GM23338 (cell line): ENCODE data around the gene MARCHF10. TPM values are rescaled to one million over a fixed set of nuclear protein-coding genes. Genes with fewer than 3 reads are reported as not detected.

Experiments
- ATAC-seq: fragments of 200-7000 bp; cut with Tn5 transposase; 3 replicates; pipeline ENCODE4 v1.9.1; 2020
- DNase-seq: peaks from one replicate; pipeline ENCODE4 v3.0.0-alpha.2; 2015; ENCODE audit warnings: low spot score
- H2AFZ ChIP-seq: fragments of 200-600 bp; sonication (generic); 2 replicates; pipeline ENCODE4 v1.8.0; 2016; ENCODE audit warnings: antibody characterized with exemption, mild to moderate bottlenecking, moderate library complexity
- H3F3A ChIP-seq: fragments of 200-600 bp; sonication (generic); replicated peaks from 2 replicates; pipeline ENCODE4 v1.8.0; 2017; ENCODE audit warnings: antibody characterized with exemption, mixed run types, low read depth
- H3K27ac ChIP-seq: fragments of 200-600 bp; sonication (generic); 2 replicates; pipeline ENCODE4 v1.6.1; 2016; ENCODE audit warnings: low read depth
- H3K27me3 ChIP-seq: fragments of 200-600 bp; sonication (generic); 2 replicates; pipeline ENCODE4 v1.8.0; 2016; ENCODE audit warnings: mild to moderate bottlenecking, mixed run types, moderate library complexity; ENCODE audit not compliant: insufficient read depth
- H3K36me3 ChIP-seq: fragments of 200-600 bp; sonication (generic); 2 replicates; pipeline ENCODE4 v1.8.0; 2016; ENCODE audit warnings: mild to moderate bottlenecking; ENCODE audit not compliant: insufficient read depth
- H3K4me1 ChIP-seq: fragments of 200-600 bp; sonication (generic); 2 replicates; pipeline ENCODE4 v1.8.0; 2016; ENCODE audit warnings: mild to moderate bottlenecking, moderate library complexity; ENCODE audit not compliant: insufficient read depth
- H3K4me2 ChIP-seq: fragments of 200-600 bp; sonication (generic); 2 replicates; pipeline ENCODE4 v1.7.1; 2017; ENCODE audit warnings: mixed run types
- H3K4me3 ChIP-seq: fragments of 200-600 bp; sonication (generic); 2 replicates; pipeline ENCODE4 v1.6.1; 2016; ENCODE audit warnings: mixed run types
- H3K79me2 ChIP-seq: fragments of 200-600 bp; sonication (generic); replicated peaks from 2 replicates; pipeline ENCODE4 v1.8.0; 2017; ENCODE audit warnings: mild to moderate bottlenecking; ENCODE audit not compliant: insufficient read depth
- H3K9me2 ChIP-seq: fragments of 200-600 bp; sonication (generic); 2 replicates; pipeline ENCODE4 v1.8.0; 2017; ENCODE audit not compliant: insufficient read depth
- H4K20me1 ChIP-seq: fragments of 200-600 bp; sonication (generic); replicated peaks from 2 replicates; pipeline ENCODE4 v1.8.0; 2017; ENCODE audit warnings: mild to moderate bottlenecking; ENCODE audit not compliant: insufficient read depth
- H3K27ac Mint-ChIP-seq: 2 replicates; pipeline ENCODE4 v1.8.0; 2020; ENCODE audit warnings: inconsistent platforms, mild to moderate bottlenecking, moderate library complexity, mixed read lengths
- H3K27me3 Mint-ChIP-seq: 3 replicates; pipeline ENCODE4 v1.8.0; 2022; ENCODE audit warnings: low read depth, mild to moderate bottlenecking, moderate library complexity, mixed read lengths, inconsistent platforms; ENCODE audit not compliant: insufficient read depth, poor library complexity
- H3K36me3 Mint-ChIP-seq: 3 replicates; pipeline ENCODE4 v1.8.0; 2021; ENCODE audit warnings: low read depth, mild to moderate bottlenecking, inconsistent platforms, moderate library complexity, mixed read lengths
- H3K4me1 Mint-ChIP-seq: 3 replicates; pipeline ENCODE4 v1.8.0; 2020; ENCODE audit warnings: mild to moderate bottlenecking, inconsistent platforms, mixed read lengths
- H3K4me3 Mint-ChIP-seq: 3 replicates; pipeline ENCODE4 v1.8.0; 2021; ENCODE audit warnings: moderate library complexity, mild to moderate bottlenecking, inconsistent platforms, mixed read lengths
- H3K9me3 Mint-ChIP-seq: 3 replicates; pipeline ENCODE4 v1.8.0; 2020; ENCODE audit warnings: moderate library complexity, mild to moderate bottlenecking, inconsistent platforms, mixed read lengths
- CREB1 ChIP-seq: fragments of 250-450 bp; sonication (Bioruptor Pico); IDR thresholded peaks from 2 replicates; pipeline ENCODE4 v1.5.0; 2020; ENCODE audit warnings: low read depth, mild to moderate bottlenecking, moderate library complexity
- CTCF ChIP-seq, 2 experiments: fragments of 200-600 bp in 1 of 2; sonication (generic) in 1 of 2; conservative IDR thresholded peaks; 2 replicates each; pipeline versions ENCODE4 v1.5.1 to v1.6.1; 2016 to 2017; ENCODE audit warnings: antibody characterized with exemption in 2 of 2, low read depth in 2 of 2, mild to moderate bottlenecking in 2 of 2, moderate library complexity in 1 of 2
- EZH2phosphoT487 ChIP-seq: fragments of 200-600 bp; sonication (generic); IDR thresholded peaks from one replicate; pipeline ENCODE4 v1.8.1; 2018; ENCODE audit warnings: antibody characterized with exemption; ENCODE audit not compliant: unreplicated experiment
- JUNB ChIP-seq: IDR thresholded peaks from one replicate; pipeline ENCODE4 v1.6.1; 2016; ENCODE audit warnings: antibody characterized with exemption; ENCODE audit not compliant: unreplicated experiment
- NANOG ChIP-seq: IDR thresholded peaks from 2 replicates; pipeline ENCODE4 v1.6.1; 2016; ENCODE audit warnings: antibody characterized with exemption, borderline replicate concordance
- POLR2AphosphoS5 ChIP-seq: IDR thresholded peaks from 2 replicates; pipeline ENCODE4 v1.6.1; 2016; ENCODE audit warnings: antibody characterized with exemption, low read depth
- STAT1 ChIP-seq: IDR thresholded peaks from one replicate; pipeline ENCODE4 v1.6.1; 2016; ENCODE audit warnings: antibody characterized with exemption; ENCODE audit not compliant: unreplicated experiment
- ZNF114 ChIP-seq: fragments of 250-450 bp; sonication (Bioruptor Pico); IDR thresholded peaks from 2 replicates; pipeline ENCODE4 v1.5.0; 2020; ENCODE audit warnings: mild to moderate bottlenecking, moderate library complexity
- ZNF331 ChIP-seq: fragments of 250-450 bp; sonication (Bioruptor Pico); IDR thresholded peaks from 2 replicates; pipeline ENCODE4 v1.5.0; 2020; ENCODE audit warnings: low read depth, mild to moderate bottlenecking, moderate library complexity
- ZNF462 ChIP-seq: fragments of 250-450 bp; sonication (Bioruptor Pico); IDR thresholded peaks from 2 replicates; pipeline ENCODE4 v1.5.0; 2020; ENCODE audit warnings: mild to moderate bottlenecking, moderate library complexity
- polyA plus RNA-seq: library from polyadenylated mRNA; unstranded; fragments of >200 nt; fragmentation: Nextera tagmentation; extraction: Ambion mirVana; gene quantifications from 2 replicates; pipeline ENCODE4 v1.2.1, GENCODE V29; 2016
- total RNA-seq: library from RNA; depleted of rRNA; stranded (reverse); fragments of >200 nt; shearing (Covaris generic); gene quantifications from 2 replicates; pipeline ENCODE4 v1.2.3, GENCODE V29; 2014
- TF ChIP-seq, protein P1 (sequence below): IDR thresholded peaks from one replicate; pipeline ENCODE4 v1.6.1; 2018; ENCODE audit warnings: antibody characterized with exemption; ENCODE audit not compliant: unreplicated experiment

The MARCHF10 gene
- total and polyA plus RNA-seq, 2 experiments from 2014 or later, result 0.50 TPM; not detected in 1

GRCh38 chr17:62661337-62661736 is 146.8 kb downstream of the MARCHF10 start:
- peaks cover 7% of the 10 kb centered on the region for H3K27me3 Mint-ChIP-seq
- H3K9me2 ChIP-seq, result no peaks in the 10 kb centered on the region
- H3K4me3 ChIP-seq, result no peak overlapping the region
- ATAC-seq, result no peak
- H4K20me1 ChIP-seq, result no peaks in the 10 kb centered on the region
- H3K36me3 Mint-ChIP-seq, result peaks cover 9% of the 10 kb centered on the region; the same call in 2 of the 3 replicates
- H3K27ac ChIP-seq, result no peak overlapping the region
- H3F3A ChIP-seq, result no peaks in the 10 kb centered on the region
- no peaks in the 10 kb centered on the region for H3K4me1 ChIP-seq
- H3K9me3 Mint-ChIP-seq, result peaks cover 9% of the 10 kb centered on the region; the same call in 1 of the 3 replicates
- no peaks in the 10 kb centered on the region for H3K27me3 ChIP-seq
- H3K36me3 ChIP-seq, result no peaks in the 10 kb centered on the region
- H3K27ac Mint-ChIP-seq, result no peak overlapping the region
- no peak overlapping the region for H2AFZ ChIP-seq
- DNase-seq, result no peak
- H3K4me3 Mint-ChIP-seq, result no peak overlapping the region
- H3K4me2 ChIP-seq, result no peak overlapping the region
- TF ChIP-seq CTCF (conservative IDR thresholded peaks at IDR 0.05; ENCODE audit: low read depth in 2 of 2), result no peak
- TF ChIP-seq, protein P1, sequence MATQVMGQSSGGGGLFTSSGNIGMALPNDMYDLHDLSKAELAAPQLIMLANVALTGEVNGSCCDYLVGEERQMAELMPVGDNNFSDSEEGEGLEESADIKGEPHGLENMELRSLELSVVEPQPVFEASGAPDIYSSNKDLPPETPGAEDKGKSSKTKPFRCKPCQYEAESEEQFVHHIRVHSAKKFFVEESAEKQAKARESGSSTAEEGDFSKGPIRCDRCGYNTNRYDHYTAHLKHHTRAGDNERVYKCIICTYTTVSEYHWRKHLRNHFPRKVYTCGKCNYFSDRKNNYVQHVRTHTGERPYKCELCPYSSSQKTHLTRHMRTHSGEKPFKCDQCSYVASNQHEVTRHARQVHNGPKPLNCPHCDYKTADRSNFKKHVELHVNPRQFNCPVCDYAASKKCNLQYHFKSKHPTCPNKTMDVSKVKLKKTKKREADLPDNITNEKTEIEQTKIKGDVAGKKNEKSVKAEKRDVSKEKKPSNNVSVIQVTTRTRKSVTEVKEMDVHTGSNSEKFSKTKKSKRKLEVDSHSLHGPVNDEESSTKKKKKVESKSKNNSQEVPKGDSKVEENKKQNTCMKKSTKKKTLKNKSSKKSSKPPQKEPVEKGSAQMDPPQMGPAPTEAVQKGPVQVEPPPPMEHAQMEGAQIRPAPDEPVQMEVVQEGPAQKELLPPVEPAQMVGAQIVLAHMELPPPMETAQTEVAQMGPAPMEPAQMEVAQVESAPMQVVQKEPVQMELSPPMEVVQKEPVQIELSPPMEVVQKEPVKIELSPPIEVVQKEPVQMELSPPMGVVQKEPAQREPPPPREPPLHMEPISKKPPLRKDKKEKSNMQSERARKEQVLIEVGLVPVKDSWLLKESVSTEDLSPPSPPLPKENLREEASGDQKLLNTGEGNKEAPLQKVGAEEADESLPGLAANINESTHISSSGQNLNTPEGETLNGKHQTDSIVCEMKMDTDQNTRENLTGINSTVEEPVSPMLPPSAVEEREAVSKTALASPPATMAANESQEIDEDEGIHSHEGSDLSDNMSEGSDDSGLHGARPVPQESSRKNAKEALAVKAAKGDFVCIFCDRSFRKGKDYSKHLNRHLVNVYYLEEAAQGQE, result no peak
- TF ChIP-seq EZH2phosphoT487, result no peak
- no peak for TF ChIP-seq NANOG
- TF ChIP-seq ZNF331 (CRISPR knock-in tag), result no peak
- no peak for TF ChIP-seq CREB1 (CRISPR knock-in tag)
- TF ChIP-seq JUNB, result no peak
- no peak for TF ChIP-seq ZNF462 (CRISPR knock-in tag)
- TF ChIP-seq STAT1, result no peak
- TF ChIP-seq ZNF114 (CRISPR knock-in tag), result no peak
- TF ChIP-seq POLR2AphosphoS5, result no peak
- no peaks in the 10 kb centered on the region for H3K79me2 ChIP-seq
- peaks cover 6% of the 10 kb centered on the region; the same call in 2 of the 3 replicates for H3K4me1 Mint-ChIP-seq
